HG02610 (cell line): ENCODE measurements around the gene DCK.
"Not testable (repeated sequence)": the region's sequence is repeated elsewhere in the genome, so short reads cannot be mapped to it uniquely, and the experiment has no call there.

ENCODE experiments used
- ATAC-seq: cut with Tn5 transposase; IDR thresholded peaks from one replicate; pipeline ENCODE4 v1.9.1; 2021; ENCODE audit warnings: mild to moderate bottlenecking, moderate library complexity; ENCODE audit not compliant: unreplicated experiment

The DCK gene

GRCh38 chr4:70999639-71000038 is 6.2 kb downstream of the DCK start:
- ATAC-seq: not testable (repeated sequence)

- ATAC-seq: not testable (repeated sequence)
These were observed 7.9 kb downstream of the DCK start for GRCh38 chr4:71001363-71001762.

DNA sequence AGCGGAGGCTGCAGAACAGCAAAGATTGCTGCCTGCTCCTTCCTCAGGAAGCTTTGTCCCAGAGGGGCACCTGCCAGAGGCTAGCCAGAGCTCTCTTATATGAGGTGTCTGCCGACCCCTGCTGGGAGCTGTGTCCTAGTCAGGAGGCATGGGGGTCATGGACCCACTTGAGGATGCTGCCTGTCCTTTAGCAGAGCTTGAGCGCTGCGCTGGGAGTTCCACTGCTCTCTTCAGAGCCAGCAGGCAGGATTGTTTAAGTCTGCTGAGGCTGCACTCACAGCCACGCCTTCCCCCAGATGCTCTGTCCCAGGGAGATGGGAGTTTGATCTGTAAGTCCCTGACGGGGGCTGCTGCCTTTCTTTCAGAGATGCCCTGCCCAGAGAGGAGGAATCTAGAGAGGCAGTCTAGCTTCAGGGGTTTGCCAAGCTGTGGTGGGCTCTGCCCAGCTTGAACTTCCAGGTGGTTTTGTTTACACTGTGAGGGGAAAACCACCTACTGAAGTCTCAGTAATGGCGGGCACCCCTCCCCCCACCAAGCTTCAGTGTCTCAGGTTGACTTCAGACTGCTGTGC is 10.9 kb downstream of the DCK start:
- ATAC-seq: no peak

DNA sequence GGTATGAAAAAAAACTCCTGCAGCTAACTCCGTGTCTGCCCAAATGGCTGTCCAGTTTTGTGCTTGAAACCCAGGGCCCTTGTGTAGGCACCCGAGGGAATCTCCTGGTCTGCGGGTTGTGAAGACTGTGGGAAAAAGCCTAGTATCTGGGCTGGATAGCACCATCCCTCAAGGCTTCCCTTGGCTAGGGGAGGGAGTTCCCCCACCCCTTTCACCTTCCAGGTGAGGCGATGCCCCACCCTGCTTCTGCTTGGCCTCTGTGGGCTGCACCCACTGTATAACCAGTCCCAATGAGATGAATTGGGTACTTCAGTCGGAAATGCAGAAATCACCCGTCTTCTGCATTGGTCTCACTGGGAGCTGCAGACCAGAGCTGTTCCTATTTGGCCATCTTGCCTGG is 11.6 kb downstream of the DCK start:
- not testable (repeated sequence) for ATAC-seq

DNA sequence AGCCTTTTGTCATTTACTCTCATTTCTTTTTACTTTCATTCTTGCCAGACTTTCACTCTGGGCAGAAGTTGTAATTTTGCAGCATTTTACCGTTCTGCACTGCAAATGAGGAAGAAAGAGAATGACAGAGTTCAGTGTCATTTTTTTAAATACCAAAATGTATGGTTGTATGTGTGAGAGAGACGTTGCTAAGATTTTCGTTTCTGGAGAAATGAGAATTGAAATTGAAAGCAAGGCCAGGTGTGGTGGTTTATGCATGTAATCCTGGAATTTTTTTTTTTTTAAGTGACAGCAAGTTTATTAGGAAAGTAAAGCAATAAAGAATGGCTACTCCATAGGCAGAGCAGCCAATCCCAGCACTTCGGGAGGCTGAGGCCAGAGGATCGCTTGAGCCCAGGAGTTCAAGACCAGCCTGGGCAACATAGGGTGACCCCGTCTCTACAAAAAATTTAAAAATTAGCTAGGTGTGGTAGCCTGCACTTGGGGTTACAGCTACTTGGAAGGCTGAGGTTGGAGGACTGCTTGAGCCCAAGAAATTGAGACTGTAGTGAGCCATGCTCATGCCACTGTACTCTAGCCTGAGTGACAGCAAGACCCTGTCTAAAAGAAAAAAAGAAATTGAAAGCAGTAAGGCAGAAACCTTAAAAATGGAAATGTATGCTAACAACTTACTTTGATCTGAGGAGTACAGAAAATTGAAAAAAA is 12.9 kb downstream of the DCK start:
- peak; percentile 89 for ATAC-seq

- ATAC-seq: no peak
These were observed 14.7 kb downstream of the DCK start for GRCh38 chr4:71008196-71008595.

DNA sequence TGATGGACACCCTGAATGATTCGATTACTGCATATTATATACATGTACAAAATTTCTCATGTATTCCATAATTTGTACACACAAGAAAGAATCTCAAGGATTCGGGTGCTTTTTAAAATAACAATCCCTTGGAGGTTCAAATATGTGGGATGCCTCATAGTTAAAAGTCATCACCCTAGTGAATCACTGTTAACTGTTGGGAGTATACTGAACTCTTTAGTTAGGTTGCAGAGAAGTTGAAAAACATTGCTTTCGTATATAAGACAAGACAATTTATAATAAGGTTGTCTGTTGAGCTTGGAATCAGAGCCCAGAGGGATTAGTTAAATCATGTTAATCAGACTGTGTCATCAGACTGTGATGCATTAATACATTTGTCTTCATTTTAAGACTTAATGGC is 15.6 kb downstream of the DCK start:
- no peak for ATAC-seq

GRCh38 chr4:71009890-71010588 is 16.6 kb downstream of the DCK start:
- ATAC-seq: no peak

DNA sequence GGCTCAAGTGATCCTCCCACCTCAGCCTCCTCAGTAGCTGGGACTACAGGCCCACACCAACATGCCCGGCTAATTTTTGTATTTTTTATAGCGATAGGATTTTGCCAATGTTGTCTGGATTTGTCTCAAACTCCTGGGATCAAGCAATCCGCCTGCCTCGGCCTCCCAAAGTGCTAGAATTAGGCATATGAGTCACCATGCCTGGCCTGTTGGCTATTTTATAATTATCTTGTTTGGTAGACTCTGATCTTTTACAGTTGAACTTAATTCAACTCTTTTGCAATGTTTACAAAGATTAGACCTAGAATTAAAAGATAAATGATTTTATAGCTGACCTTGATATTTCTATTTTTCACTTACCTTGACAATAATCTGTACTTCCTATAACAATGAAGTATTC is 18.0 kb downstream of the DCK start:
- no peak for ATAC-seq

- not testable (repeated sequence) for ATAC-seq
These were observed 23.9 kb downstream of the DCK start for GRCh38 chr4:71017391-71017790.

DNA sequence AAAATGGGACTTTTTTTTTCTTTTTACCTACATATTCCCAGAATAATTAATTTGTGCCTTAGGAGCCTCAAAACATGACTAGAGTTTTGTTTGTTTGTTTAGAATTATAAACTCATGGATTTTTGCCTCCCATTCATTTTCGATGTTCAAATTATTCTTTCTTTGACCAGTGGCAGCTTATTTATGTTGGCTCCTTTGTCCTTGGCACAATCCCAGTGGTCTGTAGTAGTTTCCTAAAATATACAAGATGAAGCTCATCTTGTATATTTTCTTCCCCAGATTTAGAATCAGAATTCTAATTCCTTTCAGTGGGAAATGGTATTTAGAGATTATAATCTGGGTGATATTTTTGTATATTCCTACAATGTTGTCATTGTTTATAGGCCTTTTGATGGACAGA is 27.2 kb downstream of the DCK start:
- no peak for ATAC-seq

DNA sequence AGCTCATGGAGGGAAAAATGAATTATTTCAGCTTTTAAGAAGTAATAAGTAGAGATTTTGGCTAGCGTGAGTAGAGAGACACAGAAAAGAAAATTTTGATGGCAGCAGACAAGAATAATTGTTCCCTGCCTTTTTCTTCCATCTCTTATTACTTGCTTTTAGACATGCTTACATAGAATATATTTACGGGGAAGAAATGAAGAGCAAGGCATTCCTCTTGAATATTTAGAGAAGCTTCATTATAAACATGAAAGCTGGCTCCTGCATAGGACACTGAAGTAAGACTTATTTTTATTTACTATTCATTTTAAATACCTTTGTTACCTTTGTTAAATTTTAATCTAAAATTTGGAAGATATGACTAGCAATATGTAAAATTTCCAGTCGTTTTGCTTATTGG is 32.2 kb downstream of the DCK start:
- ATAC-seq: no peak

- no peak for ATAC-seq
These were observed 32.6 kb downstream of the DCK start for GRCh38 chr4:71026086-71026485.

DNA sequence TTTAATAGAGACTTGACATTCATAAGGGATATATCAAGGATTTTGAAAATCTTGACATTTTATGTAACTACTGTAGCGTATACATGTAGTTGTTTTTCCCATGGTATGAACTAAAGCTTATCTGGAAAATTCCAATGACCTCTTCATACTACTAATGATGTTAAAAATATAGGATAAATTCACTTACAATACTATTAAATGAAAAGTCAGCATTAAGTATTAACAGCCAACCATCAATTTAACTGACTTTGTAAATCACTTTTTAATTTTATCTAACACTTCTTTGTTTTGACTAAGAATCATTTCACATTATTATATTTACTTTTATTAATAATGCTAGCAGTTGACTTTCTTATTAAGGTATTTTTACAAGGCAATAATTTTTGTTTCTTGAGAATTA is 34.2 kb downstream of the DCK start:
- no peak for ATAC-seq

DNA sequence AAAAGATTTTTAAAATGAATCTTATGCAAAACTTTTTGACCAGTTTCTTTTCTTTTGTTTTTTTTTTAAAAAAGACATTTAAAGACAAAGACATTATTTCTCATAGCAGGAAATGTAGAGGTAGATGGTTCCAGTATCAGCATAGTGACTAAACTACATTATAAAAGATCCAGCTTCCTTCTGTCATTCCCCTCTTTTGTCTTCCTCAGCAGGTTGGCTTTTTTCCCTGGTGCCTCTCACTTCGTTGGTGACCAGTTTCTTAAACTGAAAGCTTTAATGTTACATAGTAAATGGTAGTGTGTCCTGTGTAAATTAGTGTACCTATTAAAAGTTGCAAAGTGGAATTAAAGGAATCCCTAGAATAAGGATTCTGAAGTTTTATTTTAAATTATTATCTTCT is 36.1 kb downstream of the DCK start:
- no peak for ATAC-seq

GRCh38 chr4:71032106-71032505 is 38.7 kb downstream of the DCK start:
- ATAC-seq: not testable (repeated sequence)

DNA sequence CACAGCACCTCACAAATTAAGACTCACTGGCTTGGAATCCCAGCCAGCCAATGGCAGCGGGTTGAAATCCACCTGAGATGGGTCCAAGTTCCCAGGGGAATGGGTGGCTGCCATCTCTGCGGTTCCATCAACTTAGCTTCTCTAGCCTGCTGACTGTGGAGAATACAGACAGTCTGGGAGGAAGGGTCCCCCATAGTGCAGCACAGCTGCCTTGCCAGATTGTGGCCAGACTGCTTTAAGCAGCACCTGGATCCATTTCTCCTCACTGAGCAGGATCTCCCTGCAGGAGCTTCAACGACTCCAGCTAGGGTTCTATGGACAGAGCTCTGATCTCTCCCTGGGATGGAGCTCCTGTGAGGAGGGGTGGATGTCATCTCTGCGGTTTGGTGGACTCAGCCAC is 51.8 kb downstream of the DCK start:
- ATAC-seq: no peak

GRCh38 chr4:71049395-71049794 is 55.9 kb downstream of the DCK start:
- no peak for ATAC-seq

- ATAC-seq: no peak
These were observed 57.4 kb downstream of the DCK start for GRCh38 chr4:71050809-71051208.

DNA sequence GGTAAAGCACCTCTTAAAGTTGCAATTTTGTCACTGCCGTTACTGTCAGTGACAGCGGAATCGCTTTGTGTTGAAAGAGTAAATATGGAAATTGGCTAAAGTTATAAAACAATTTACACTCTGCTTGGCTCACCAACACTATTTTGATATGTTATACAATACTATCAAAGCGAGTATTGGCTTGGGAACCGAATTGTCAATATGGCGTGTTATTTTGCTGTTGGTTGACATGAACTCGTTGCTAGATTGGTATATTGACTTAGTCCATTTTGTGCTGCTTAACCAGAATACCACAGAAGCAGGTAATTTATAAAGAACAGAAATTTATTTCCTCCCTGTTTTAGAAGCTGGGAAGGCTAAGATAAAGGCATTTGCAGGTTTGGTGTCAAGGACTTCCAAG is 58.6 kb downstream of the DCK start:
- ATAC-seq: no peak

GRCh38 chr4:71052716-71053115 is 59.3 kb downstream of the DCK start:
- no peak for ATAC-seq

DNA sequence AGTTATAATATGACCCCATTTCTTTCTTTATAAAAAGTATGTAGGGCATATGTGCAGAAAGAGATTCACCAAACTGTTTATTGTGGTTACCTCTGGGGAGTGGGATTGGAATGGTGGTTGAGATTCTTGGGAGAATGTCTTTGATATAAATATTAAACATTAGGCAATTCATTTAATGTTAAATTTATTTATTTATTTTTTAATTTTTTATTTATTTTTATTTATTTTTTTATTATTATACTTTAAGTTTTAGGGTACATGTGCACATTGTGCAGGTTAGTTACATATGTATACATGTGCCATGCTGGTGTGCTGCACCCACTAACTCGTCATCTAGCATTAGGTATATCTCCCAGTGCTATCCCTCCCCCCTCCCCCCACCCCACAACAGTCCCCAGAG is 60.2 kb downstream of the DCK start:
- not testable (repeated sequence) for ATAC-seq
